HepG2 (cell line): ENCODE results near the gene ZG16. TPM values are rescaled to one million over a fixed set of nuclear protein-coding genes. Genes with fewer than 3 reads are reported as not detected.
A peak's percentile ranks its signal among the peaks of the same experiment; 100 is the strongest.

ENCODE experiments used
- ATM ChIP-seq: fragments of 450-650 bp; IDR thresholded peaks from 2 replicates; pipeline ENCODE4 v1.7.1; 2017; ENCODE audit warnings: mild to moderate bottlenecking, borderline replicate concordance
- EED ChIP-seq: sonication (generic); formaldehyde crosslinking; IDR thresholded peaks from 2 replicates; pipeline ENCODE4 v1.5.0; 2020; ENCODE audit warnings: mild to moderate bottlenecking, missing genetic modification reagents
- EZH2 ChIP-seq: conservative IDR thresholded peaks from 2 replicates; pipeline ENCODE4 v1.6.1; 2012; ENCODE audit warnings: mild to moderate bottlenecking, low read depth, low read length, moderate library complexity
- FOXP1 ChIP-seq, 2 experiments: fragments of 450-650 bp in 1 of 2; IDR thresholded peaks; 2 replicates each; pipeline ENCODE4 v1.6.1; 2017 to 2018; ENCODE audit warnings: antibody characterized with exemption in 1 of 2
- GABPB1 ChIP-seq: IDR thresholded peaks from 2 replicates; pipeline ENCODE4 v1.6.1; 2016; ENCODE audit warnings: mild to moderate bottlenecking, missing genetic modification reagents, moderate library complexity, missing compliant biosample characterization
- GATAD1 ChIP-seq: IDR thresholded peaks from 2 replicates; pipeline ENCODE4 v1.6.1; 2016; ENCODE audit warnings: missing genetic modification reagents, missing compliant biosample characterization
- ISX ChIP-seq: sonication (generic); formaldehyde crosslinking; conservative IDR thresholded peaks from 2 replicates; pipeline ENCODE4 v1.5.0; 2020; ENCODE audit warnings: missing genetic modification reagents
- KLF16 ChIP-seq, 2 experiments: sonication (generic) in 1 of 2; formaldehyde crosslinking in 1 of 2; IDR thresholded peaks; 2 replicates each; pipeline versions ENCODE4 v1.6.1 to v1.8.0; 2016 to 2023; ENCODE audit warnings: missing genetic modification reagents in 2 of 2, missing compliant biosample characterization in 1 of 2
- MAFG ChIP-seq: sonication (generic); formaldehyde crosslinking; IDR thresholded peaks from 2 replicates; pipeline ENCODE4 v1.5.1; 2020; ENCODE audit warnings: mild to moderate bottlenecking, missing genetic modification reagents
- MED8 ChIP-seq: sonication (generic); formaldehyde crosslinking; IDR thresholded peaks from 2 replicates; pipeline ENCODE4 v1.8.1; 2023; ENCODE audit warnings: mild to moderate bottlenecking, missing genetic modification reagents; ENCODE audit not compliant: insufficient replicate concordance
- NFKB2 ChIP-seq: sonication (generic); formaldehyde crosslinking; IDR thresholded peaks from 2 replicates; pipeline ENCODE4 v1.4.0; 2020; ENCODE audit warnings: missing genetic modification reagents, borderline replicate concordance
- NKX3-1 ChIP-seq: sonication (generic); formaldehyde crosslinking; IDR thresholded peaks from 2 replicates; pipeline ENCODE4 v1.5.0; 2020; ENCODE audit warnings: missing genetic modification reagents
- SALL1 ChIP-seq: sonication (generic); formaldehyde crosslinking; IDR thresholded peaks from 2 replicates; pipeline ENCODE4 v1.8.0; 2022; ENCODE audit warnings: mild to moderate bottlenecking, missing genetic modification reagents
- ZFX ChIP-seq: sonication (generic); formaldehyde crosslinking; IDR thresholded peaks from 2 replicates; pipeline ENCODE4 v1.4.0; 2020; ENCODE audit warnings: mild to moderate bottlenecking, low read depth, missing genetic modification reagents, moderate library complexity
- ZKSCAN8 ChIP-seq: IDR thresholded peaks from 2 replicates; pipeline ENCODE4 v1.6.1; 2016; ENCODE audit warnings: borderline replicate concordance, missing genetic modification reagents, missing compliant biosample characterization
- ZNF33B ChIP-seq: sonication (generic); formaldehyde crosslinking; IDR thresholded peaks from 2 replicates; pipeline ENCODE4 v1.5.1; 2020; ENCODE audit warnings: mild to moderate bottlenecking, missing genetic modification reagents
- ZNF382 ChIP-seq: sonication (generic); formaldehyde crosslinking; IDR thresholded peaks from 2 replicates; pipeline ENCODE4 v1.5.0; 2020; ENCODE audit warnings: missing genetic modification reagents, mild to moderate bottlenecking, borderline replicate concordance
- ZNF510 ChIP-seq: sonication (generic); formaldehyde crosslinking; IDR thresholded peaks from 2 replicates; pipeline ENCODE4 v1.4.0; 2020; ENCODE audit warnings: low read depth, mild to moderate bottlenecking, missing genetic modification reagents
- ZZZ3 ChIP-seq: sonication (generic); formaldehyde crosslinking; IDR thresholded peaks from 2 replicates; pipeline ENCODE4 v1.4.0; 2020; ENCODE audit warnings: missing genetic modification reagents, mild to moderate bottlenecking, borderline replicate concordance
- polyA plus RNA-seq, 8 experiments: library from polyadenylated mRNA; depleted of rRNA in 3 of 8; stranded (reverse) in 7 of 8; unstranded in 1 of 8; fragments of >200 nt; fragmentation: Illumina TruSeq in 4 of 8; extraction: Trizol in 4 of 8; gene quantifications; 2 replicates each; pipeline versions ENCODE4 v1.2.1 to v1.2.3, GENCODE V29; 2011 to 2016; ENCODE audit warnings: low read depth in 4 of 8, missing spikeins in 1 of 8, mixed read lengths in 1 of 8; ENCODE audit not compliant: insufficient read depth in 1 of 8
- total RNA-seq, 5 experiments: library from RNA; depleted of rRNA; stranded (reverse); fragments of >200 nt; fragmentation: Illumina TruSeq; extraction: Trizol; gene quantifications; 2 replicates each; pipeline ENCODE4 v1.2.3, GENCODE V29; 2016; ENCODE audit warnings: low read depth in 1 of 5
- TF ChIP-seq, protein P1 (sequence below): sonication (generic); formaldehyde crosslinking; conservative IDR thresholded peaks from 2 replicates; pipeline ENCODE4 v1.4.0; 2020; ENCODE audit warnings: missing genetic modification reagents
- TF ChIP-seq, protein P2 (sequence below): sonication (generic); formaldehyde crosslinking; IDR thresholded peaks from 2 replicates; pipeline ENCODE4 v1.5.0; 2020; ENCODE audit warnings: mild to moderate bottlenecking, missing genetic modification reagents
- TF ChIP-seq, protein P3 (sequence below): sonication (generic); formaldehyde crosslinking; IDR thresholded peaks from 2 replicates; pipeline ENCODE4 v1.5.1; 2020; ENCODE audit warnings: missing genetic modification reagents, mild to moderate bottlenecking, borderline replicate concordance
- TF ChIP-seq, protein P4 (sequence below): sonication (generic); formaldehyde crosslinking; IDR thresholded peaks from 2 replicates; pipeline ENCODE4 v1.8.0; 2022; ENCODE audit warnings: low read depth, missing genetic modification reagents

ZG16 gene
- total and polyA plus RNA-seq, 2 of the 13 experiments (the other 11 are each of a cell fraction or from before 2014, with no cell fraction given), result 0.04 to 0.07 TPM

DNA sequence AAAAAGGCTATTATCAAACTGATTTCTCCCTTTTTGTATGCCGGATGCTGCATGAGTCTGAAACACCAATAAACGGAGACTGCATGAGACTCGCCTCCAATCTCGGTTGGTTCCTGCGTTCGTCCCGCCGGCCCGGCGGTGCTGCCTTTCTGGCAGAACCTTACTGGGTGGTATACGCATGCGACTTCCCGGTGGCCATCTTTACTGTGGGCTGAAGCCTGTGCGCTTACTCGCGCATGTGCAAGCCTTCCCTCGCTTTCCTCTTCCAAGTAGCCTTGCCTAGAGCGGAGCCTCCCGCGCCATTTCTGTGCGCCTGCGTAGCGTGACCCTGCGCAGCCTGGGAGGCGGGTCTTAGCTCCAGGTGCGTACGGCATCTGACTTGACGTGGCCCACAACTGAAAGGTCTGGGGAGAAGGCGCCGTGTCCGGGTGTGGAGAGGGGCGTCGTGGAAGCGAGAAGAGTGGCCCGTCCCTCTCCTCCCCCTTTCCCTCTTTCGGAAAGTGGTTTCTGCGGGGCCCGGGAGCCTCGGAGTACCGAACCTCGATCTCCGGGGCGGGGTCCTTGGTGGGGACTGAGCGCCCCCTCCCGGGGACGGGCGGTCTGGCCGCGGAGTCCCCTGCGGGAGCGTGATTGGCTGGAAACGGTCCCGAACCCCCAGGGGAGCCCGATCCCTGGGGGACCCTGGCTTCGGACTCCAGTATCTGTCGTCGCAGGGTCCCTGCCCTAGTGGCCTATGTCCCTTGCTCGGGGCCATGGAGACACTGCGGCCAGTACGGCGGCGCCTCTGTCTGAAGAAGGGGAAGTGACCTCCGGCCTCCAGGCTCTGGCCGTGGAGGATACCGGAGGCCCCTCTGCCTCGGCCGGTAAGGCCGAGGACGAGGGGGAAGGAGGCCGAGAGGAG is 38.0 kb downstream of the ZG16 start, which contains the start of gene PAGR1 (continued):
- peak; percentile 61 for TF ChIP-seq MED8 (CRISPR knock-in tag)
- peak in 1 of 2 experiments; percentile 38; a peak in 1 of 4 replicates for TF ChIP-seq KLF16 (CRISPR knock-in tag; IDR thresholded peaks at IDR 0.05)
- TF ChIP-seq, protein P1, sequence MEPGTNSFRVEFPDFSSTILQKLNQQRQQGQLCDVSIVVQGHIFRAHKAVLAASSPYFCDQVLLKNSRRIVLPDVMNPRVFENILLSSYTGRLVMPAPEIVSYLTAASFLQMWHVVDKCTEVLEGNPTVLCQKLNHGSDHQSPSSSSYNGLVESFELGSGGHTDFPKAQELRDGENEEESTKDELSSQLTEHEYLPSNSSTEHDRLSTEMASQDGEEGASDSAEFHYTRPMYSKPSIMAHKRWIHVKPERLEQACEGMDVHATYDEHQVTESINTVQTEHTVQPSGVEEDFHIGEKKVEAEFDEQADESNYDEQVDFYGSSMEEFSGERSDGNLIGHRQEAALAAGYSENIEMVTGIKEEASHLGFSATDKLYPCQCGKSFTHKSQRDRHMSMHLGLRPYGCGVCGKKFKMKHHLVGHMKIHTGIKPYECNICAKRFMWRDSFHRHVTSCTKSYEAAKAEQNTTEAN, result peak; percentile 61
- TF ChIP-seq ATM, result no peak
- no peak for TF ChIP-seq EZH2
- no peak for TF ChIP-seq ZNF382 (CRISPR knock-in tag)
- TF ChIP-seq, protein P2, sequence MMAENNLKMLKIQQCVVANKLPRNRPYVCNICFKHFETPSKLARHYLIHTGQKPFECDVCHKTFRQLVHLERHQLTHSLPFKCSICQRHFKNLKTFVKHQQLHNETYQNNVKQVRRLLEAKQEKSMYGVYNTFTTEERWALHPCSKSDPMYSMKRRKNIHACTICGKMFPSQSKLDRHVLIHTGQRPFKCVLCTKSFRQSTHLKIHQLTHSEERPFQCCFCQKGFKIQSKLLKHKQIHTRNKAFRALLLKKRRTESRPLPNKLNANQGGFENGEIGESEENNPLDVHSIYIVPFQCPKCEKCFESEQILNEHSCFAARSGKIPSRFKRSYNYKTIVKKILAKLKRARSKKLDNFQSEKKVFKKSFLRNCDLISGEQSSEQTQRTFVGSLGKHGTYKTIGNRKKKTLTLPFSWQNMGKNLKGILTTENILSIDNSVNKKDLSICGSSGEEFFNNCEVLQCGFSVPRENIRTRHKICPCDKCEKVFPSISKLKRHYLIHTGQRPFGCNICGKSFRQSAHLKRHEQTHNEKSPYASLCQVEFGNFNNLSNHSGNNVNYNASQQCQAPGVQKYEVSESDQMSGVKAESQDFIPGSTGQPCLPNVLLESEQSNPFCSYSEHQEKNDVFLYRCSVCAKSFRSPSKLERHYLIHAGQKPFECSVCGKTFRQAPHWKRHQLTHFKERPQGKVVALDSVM (CRISPR knock-in tag), result peak; percentile 94
- TF ChIP-seq, protein P3, sequence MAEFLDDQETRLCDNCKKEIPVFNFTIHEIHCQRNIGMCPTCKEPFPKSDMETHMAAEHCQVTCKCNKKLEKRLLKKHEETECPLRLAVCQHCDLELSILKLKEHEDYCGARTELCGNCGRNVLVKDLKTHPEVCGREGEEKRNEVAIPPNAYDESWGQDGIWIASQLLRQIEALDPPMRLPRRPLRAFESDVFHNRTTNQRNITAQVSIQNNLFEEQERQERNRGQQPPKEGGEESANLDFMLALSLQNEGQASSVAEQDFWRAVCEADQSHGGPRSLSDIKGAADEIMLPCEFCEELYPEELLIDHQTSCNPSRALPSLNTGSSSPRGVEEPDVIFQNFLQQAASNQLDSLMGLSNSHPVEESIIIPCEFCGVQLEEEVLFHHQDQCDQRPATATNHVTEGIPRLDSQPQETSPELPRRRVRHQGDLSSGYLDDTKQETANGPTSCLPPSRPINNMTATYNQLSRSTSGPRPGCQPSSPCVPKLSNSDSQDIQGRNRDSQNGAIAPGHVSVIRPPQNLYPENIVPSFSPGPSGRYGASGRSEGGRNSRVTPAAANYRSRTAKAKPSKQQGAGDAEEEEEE (CRISPR knock-in tag), result peak; percentile 96; the same call in 1 of the 2 replicates
- peak; percentile 90 for TF ChIP-seq GABPB1 (CRISPR knock-in tag)
- TF ChIP-seq NKX3-1, result peak; percentile 76; the same call in 1 of the 2 replicates
- TF ChIP-seq ZNF33B (CRISPR knock-in tag), result peak; percentile 77; the same call in 1 of the 2 replicates
- peak; percentile 20; the same call in 1 of the 2 replicates for TF ChIP-seq NFKB2 (CRISPR knock-in tag)
- TF ChIP-seq FOXP1 (IDR thresholded peaks at IDR 0.05), result no peak
- no peak for TF ChIP-seq FOXP1 (CRISPR knock-in tag; IDR thresholded peaks at IDR 0.05)
- TF ChIP-seq EED (CRISPR knock-in tag), result peak; percentile 74
- peak; percentile 97 for TF ChIP-seq ZNF510
- peak; percentile 86; the same call in 1 of the 2 replicates for TF ChIP-seq ZZZ3 (CRISPR knock-in tag)
- TF ChIP-seq ZFX (CRISPR knock-in tag), result peak; percentile 82
- TF ChIP-seq, protein P4, sequence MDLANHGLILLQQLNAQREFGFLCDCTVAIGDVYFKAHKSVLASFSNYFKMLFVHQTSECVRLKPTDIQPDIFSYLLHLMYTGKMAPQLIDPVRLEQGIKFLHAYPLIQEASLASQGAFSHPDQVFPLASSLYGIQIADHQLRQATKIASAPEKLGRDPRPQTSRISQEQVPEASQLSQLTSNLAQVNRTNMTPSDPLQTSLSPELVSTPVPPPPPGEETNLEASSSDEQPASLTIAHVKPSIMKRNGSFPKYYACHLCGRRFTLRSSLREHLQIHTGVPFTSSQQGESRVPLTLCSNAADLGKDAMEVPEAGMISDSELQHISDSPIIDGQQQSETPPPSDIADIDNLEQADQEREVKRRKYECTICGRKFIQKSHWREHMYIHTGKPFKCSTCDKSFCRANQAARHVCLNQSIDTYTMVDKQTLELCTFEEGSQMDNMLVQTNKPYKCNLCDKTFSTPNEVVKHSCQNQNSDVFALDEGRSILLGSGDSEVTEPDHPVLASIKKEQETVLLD (CRISPR knock-in tag), result peak; percentile 72
- peak; percentile 90 for TF ChIP-seq GATAD1 (CRISPR knock-in tag)
- TF ChIP-seq ISX (CRISPR knock-in tag), result no peak
- no peak for TF ChIP-seq MAFG (CRISPR knock-in tag)
- TF ChIP-seq SALL1 (CRISPR knock-in tag), result peak; percentile 93
- TF ChIP-seq ZKSCAN8, result peak; percentile 66; the same call in 1 of the 2 replicates
